ENCODE results near the gene NDEL1.
"Not testable (repeated sequence)": the region's sequence is repeated elsewhere in the genome, so short reads cannot be mapped to it uniquely, and the experiment has no call there.

Gene NDEL1

GRCh38 chr17:8435245-8436168 lies at the start of gene NDEL1:
TSS of gene NDEL1 (plus strand) at chr17:8435884. CDS start at chr17:8444272, 8,388 bp downstream.
- peak; percentile 99 for DNase-seq

- DNase-seq = no peak
These were observed 48.8 kb upstream of the NDEL1 start for GRCh38 chr17:8386841-8387240.

- no peak for DNase-seq
These were observed 47.6 kb upstream of the NDEL1 start for GRCh38 chr17:8387914-8388651.

GRCh38 chr17:8391711-8392110 lies 44.0 kb upstream of the NDEL1 start:
- DNase-seq = no peak

- DNase-seq = no peak
These were observed 43.4 kb upstream of the NDEL1 start for GRCh38 chr17:8392274-8392673.

GRCh38 chr17:8392674-8393469 lies 42.8 kb upstream of the NDEL1 start:
- DNase-seq = no peak

GRCh38 chr17:8393470-8394231 lies 42.0 kb upstream of the NDEL1 start:
- DNase-seq = no peak

GRCh38 chr17:8394497-8394896 lies 41.2 kb upstream of the NDEL1 start:
- DNase-seq = not testable (repeated sequence)

GRCh38 chr17:8397636-8398035 lies 38.0 kb upstream of the NDEL1 start, which contains the start of gene RNF222:
TSS of gene RNF222 (minus strand) at chr17:8397827. CDS start at chr17:8393461, 4,366 bp downstream.
- DNase-seq = no peak

- DNase-seq = no peak
These were observed 36.7 kb upstream of the NDEL1 start for GRCh38 chr17:8398980-8399379.

- DNase-seq = no peak
These were observed 34.6 kb upstream of the NDEL1 start for GRCh38 chr17:8401107-8401506.

GRCh38 chr17:8402921-8403536 lies 32.7 kb upstream of the NDEL1 start:
- DNase-seq = no peak

GRCh38 chr17:8405499-8406016 lies 30.1 kb upstream of the NDEL1 start:
- no peak for DNase-seq

GRCh38 chr17:8406174-8406573 lies 29.5 kb upstream of the NDEL1 start:
- no peak for DNase-seq

- DNase-seq = no peak
These were observed 27.3 kb upstream of the NDEL1 start for GRCh38 chr17:8408371-8408770.

GRCh38 chr17:8409966-8410882 lies 25.5 kb upstream of the NDEL1 start:
- DNase-seq = peak; percentile 92

- DNase-seq = no peak
These were observed 24.8 kb upstream of the NDEL1 start for GRCh38 chr17:8410883-8411238.

GRCh38 chr17:8412089-8412488 lies 23.6 kb upstream of the NDEL1 start:
- DNase-seq = no peak

- DNase-seq = no peak
These were observed 22.4 kb upstream of the NDEL1 start for GRCh38 chr17:8413328-8413727.

- no peak for DNase-seq
These were observed 21.7 kb upstream of the NDEL1 start for GRCh38 chr17:8413938-8414337.
